ENCODE data around the gene GAPVD1.

Gene GAPVD1

GRCh38 chr9:125378778-125379177 is 117.2 kb downstream of the GAPVD1 start:
- DNase-seq (ENCODE audit: low read depth, low spot score) = no peak
- ChIA-PET POLR2A (no interaction called here), CTCF (interaction anchor here (1.1 to 8.3 kb wide), 6 partner anchors 10 to 606 kb away, joined by 3 to 83 read pairs (median 5); partner anchors contain the start of genes NR6A1 and WDR38)
- no peak for TF ChIP-seq CTCF (IDR thresholded peaks at IDR 0.05; ENCODE audit: insufficient read depth, low read length, missing control alignments)
- H3K4me3 ChIP-seq (ENCODE audit: low read depth, low read length) = no peak overlapping the region

GRCh38 chr9:125379208-125379607 is 117.6 kb downstream of the GAPVD1 start:
- no peak for TF ChIP-seq CTCF (IDR thresholded peaks at IDR 0.05; ENCODE audit: insufficient read depth, low read length, missing control alignments)
- no peak overlapping the region for H3K4me3 ChIP-seq (ENCODE audit: low read depth, low read length)
- DNase-seq (ENCODE audit: low read depth, low spot score) = no peak
- POLR2A ChIA-PET = no interaction called here
- CTCF ChIA-PET = interaction anchor here (0.7 to 1.4 kb wide), 2 partner anchors 9 to 600 kb away, joined by 3 to 4 read pairs; no protein-coding TSS in a partner anchor

- TF ChIP-seq CTCF (IDR thresholded peaks at IDR 0.05; ENCODE audit: insufficient read depth, low read length, missing control alignments) = no peak
- DNase-seq (ENCODE audit: low read depth, low spot score) = no peak
- ChIA-PET CTCF (interaction anchor here (1.0 to 2.0 kb wide), 2 partner anchors 9 to 527 kb away, joined by 3 to 5 read pairs; partner anchors contain the start of gene WDR38), POLR2A (no interaction called here)
- H3K4me3 ChIP-seq (ENCODE audit: low read depth, low read length) = no peak overlapping the region
These were observed 118.8 kb downstream of the GAPVD1 start for GRCh38 chr9:125380406-125380805.

GRCh38 chr9:125387861-125388524 is 126.4 kb downstream of the GAPVD1 start:
- ChIA-PET CTCF (interaction anchor here (1.4 kb wide), 1 partner anchor 20 kb away, joined by 3 read pairs; no protein-coding TSS in a partner anchor), POLR2A (no interaction called here)
- no peak for DNase-seq (ENCODE audit: low read depth, low spot score)
- no peak for TF ChIP-seq CTCF (IDR thresholded peaks at IDR 0.05; ENCODE audit: insufficient read depth, low read length, missing control alignments)
- no peak overlapping the region for H3K4me3 ChIP-seq (ENCODE audit: low read depth, low read length)

GRCh38 chr9:125388978-125389377 is 127.4 kb downstream of the GAPVD1 start:
- no peak overlapping the region for H3K4me3 ChIP-seq (ENCODE audit: low read depth, low read length)
- ChIA-PET POLR2A (no interaction called here), CTCF (interaction anchor here (0.8 kb wide), 1 partner anchor 17 kb away, joined by 3 read pairs; no protein-coding TSS in a partner anchor)
- no peak for DNase-seq (ENCODE audit: low read depth, low spot score)
- TF ChIP-seq CTCF (IDR thresholded peaks at IDR 0.05; ENCODE audit: insufficient read depth, low read length, missing control alignments) = no peak

GRCh38 chr9:125391704-125392103 is 130.1 kb downstream of the GAPVD1 start:
- CTCF ChIA-PET = interaction anchor here (0.6 to 1.1 kb wide), 2 partner anchors 539 to 553 kb away, joined by 3 to 4 read pairs; partner anchors contain the start of gene WDR38
- H3K4me3 ChIP-seq (ENCODE audit: low read depth, low read length) = no peak overlapping the region
- DNase-seq (ENCODE audit: low read depth, low spot score) = no peak
- POLR2A ChIA-PET = no interaction called here
- TF ChIP-seq CTCF (IDR thresholded peaks at IDR 0.05; ENCODE audit: insufficient read depth, low read length, missing control alignments) = no peak

Measured in AG04449 (cell line).